RWPE1 (cell line): Measurements from ENCODE around the gene CEBPA.

Experiments
- CTCF ChIA-PET: fragments of 350-600 bp; sonication (Branson Sonifier 250); formaldehyde crosslinking; extraction: SDS; loops from one replicate; lab custom pipeline; 2021; lab: Yijun Ruan, JAX
- POLR2A ChIA-PET: fragments of 400-600 bp; formaldehyde crosslinking; extraction: SDS; loops from one replicate; lab custom pipeline; 2020; ENCODE audit warnings: antibody characterized with exemption; ENCODE audit not compliant: low non-redundant PET; lab: Yijun Ruan, JAX
- DNase-seq: peaks from one replicate; pipeline ENCODE4 v3.0.0; 2012; ENCODE audit warnings: low spot score
- H3K27ac ChIP-seq: fragments of 450-650 bp; 2 replicates; pipeline ENCODE4 v1.5.1; 2017
- TF ChIP-seq, protein P1 (sequence below): fragments of 450-650 bp; conservative IDR thresholded peaks from 2 replicates; pipeline ENCODE4 v1.5.1; 2017; ENCODE audit warnings: low read depth, mild to moderate bottlenecking

The CEBPA gene

DNA sequence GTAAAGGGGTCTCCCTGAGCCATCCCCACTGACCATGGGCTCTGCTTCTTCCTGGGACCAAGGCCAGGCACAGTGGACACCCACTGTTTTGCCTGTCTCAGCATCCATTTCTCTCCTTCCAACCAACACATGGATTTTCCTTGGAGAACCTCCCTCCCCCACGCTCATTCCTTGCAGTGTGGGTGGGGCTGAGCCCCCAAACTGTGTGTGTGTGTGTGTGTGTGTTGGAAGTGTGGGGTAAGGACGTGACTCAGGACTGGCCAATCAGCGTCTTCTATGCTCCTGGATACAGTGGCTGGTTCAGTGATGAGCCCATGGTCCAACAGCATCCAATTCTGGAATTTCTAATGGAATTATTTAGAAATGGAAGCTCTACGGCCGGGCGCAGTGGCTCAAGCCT, 18.7 kb downstream of the CEBPA start:
- DNase-seq: no peak
- POLR2A ChIA-PET: no interaction called here
- H3K27ac ChIP-seq: no peak overlapping the region
- TF ChIP-seq, protein P1, sequence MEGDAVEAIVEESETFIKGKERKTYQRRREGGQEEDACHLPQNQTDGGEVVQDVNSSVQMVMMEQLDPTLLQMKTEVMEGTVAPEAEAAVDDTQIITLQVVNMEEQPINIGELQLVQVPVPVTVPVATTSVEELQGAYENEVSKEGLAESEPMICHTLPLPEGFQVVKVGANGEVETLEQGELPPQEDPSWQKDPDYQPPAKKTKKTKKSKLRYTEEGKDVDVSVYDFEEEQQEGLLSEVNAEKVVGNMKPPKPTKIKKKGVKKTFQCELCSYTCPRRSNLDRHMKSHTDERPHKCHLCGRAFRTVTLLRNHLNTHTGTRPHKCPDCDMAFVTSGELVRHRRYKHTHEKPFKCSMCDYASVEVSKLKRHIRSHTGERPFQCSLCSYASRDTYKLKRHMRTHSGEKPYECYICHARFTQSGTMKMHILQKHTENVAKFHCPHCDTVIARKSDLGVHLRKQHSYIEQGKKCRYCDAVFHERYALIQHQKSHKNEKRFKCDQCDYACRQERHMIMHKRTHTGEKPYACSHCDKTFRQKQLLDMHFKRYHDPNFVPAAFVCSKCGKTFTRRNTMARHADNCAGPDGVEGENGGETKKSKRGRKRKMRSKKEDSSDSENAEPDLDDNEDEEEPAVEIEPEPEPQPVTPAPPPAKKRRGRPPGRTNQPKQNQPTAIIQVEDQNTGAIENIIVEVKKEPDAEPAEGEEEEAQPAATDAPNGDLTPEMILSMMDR: no peak
- CTCF ChIA-PET: no interaction called here

DNA sequence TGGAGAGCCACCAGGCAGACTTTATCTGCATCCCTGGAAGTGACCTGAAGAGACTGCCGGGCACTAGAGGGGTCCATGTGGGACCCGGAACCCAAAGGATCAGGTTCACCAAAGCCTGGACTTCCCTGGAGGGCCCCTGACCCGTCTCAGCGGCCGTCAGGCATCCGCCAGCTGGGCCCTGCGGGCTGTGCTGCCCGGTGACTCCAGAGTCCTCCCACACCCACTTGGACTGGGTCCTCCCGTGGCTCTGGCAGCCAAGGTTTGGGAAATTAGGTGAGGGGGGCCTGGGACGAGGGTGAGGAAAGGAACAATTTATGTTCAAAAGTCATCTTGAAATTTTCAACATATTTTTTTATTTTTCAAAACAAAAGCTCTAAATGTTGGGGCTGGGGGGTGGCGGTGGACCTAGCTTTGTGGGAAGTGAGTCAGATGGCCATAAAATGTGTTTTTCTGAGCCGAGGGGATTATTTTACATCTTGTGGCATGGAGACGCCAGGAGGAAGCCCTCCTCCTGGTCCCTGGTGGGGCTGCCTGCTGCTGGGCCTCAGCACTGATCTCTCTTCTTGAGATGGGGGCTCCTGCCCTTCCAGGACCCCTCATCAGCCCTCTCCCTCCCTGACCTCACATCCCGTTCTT, 20.2 kb downstream of the CEBPA start:
- ChIA-PET POLR2A (no interaction called here), CTCF (interaction anchor here (1.1 kb wide), 1 partner anchor 98 kb away, joined by 3 read pairs; no protein-coding TSS in a partner anchor)
- TF ChIP-seq, protein P1: no peak
- H3K27ac ChIP-seq: no peak overlapping the region
- no peak for DNase-seq

DNA sequence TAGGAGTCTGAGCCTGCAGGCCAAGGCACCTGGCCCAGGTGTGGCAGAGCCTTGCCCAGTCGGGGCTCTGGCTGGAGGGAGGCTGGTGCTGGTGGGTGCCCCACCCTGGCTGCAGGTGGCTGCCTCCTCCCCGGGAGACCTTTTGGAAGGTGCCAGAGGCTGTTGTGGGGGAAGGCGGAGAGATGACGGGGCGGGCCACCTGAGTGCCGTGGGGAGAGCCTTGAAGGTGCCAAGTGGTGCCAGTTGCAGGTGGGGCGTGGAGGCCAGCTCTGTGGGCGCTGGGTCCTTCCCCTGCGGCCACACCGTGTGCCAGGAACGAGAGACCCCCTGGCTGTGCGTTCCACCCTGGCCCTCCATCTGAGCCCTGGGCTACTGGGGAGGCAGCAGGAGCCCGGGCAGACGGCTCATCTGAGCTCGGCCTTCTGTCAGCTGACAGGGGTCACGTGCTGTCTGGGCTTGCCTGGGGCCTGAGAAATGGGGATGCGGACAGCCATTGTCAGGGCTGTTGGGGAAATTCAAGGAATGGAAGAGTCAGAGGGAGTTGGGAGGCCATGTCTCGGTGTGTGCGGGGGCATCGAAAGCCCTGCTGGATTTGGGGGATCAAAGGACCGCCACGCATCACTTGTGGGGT, 20.9 kb downstream of the CEBPA start:
- ChIA-PET POLR2A (no interaction called here), CTCF (interaction anchor here (0.7 to 1.1 kb wide), 2 partner anchors 97 to 135 kb away, joined by 3 read pairs; no protein-coding TSS in a partner anchor)
- H3K27ac ChIP-seq: no peak overlapping the region

DNA sequence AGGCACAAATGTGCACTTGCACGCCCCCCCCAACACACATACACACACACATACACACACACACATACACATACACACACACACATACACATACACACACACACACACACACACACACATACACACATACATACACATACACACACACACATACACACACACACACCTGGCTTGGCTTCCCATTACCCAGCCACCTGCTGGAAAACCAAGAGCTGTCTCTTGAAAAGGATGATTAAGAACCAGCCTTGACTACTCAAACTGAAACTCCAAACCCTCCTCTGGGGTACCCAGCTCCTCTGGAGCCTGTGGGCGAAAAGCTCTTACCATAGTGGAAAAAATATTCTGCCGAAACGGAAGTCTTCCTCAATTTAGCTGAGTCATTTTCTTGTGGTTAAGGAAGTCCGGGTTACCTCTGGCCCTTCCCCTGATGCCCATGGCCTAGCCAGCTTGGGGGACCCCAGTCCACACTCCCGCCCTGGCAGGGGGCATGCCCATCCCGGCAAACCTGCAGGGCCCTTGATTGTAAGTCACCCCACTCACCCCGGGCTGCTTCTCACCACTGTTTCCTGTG, 21.9 kb downstream of the CEBPA start:
- no peak for DNase-seq
- H3K27ac ChIP-seq: no peak overlapping the region
- ChIA-PET CTCF (interaction anchor here (0.6 to 0.8 kb wide), 2 partner anchors 17 to 126 kb away, joined by 3 to 4 read pairs; no protein-coding TSS in a partner anchor), POLR2A (no interaction called here)
- TF ChIP-seq, protein P1: no peak

More for the DNA sequence above, 20.9 kb downstream of the CEBPA start:
- DNase-seq: no peak
- TF ChIP-seq, protein P1: no peak

- no peak for DNase-seq
- no peak overlapping the region for H3K27ac ChIP-seq
- POLR2A ChIA-PET: no interaction called here
- TF ChIP-seq, protein P1: no peak
- CTCF ChIA-PET: interaction anchor here (0.8 kb wide), 1 partner anchor 18 kb away, joined by 3 read pairs; no protein-coding TSS in a partner anchor
These were observed 22.6 kb downstream of the CEBPA start for GRCh38 chr19:33279430-33280350.
